HL-60 (cell line): ENCODE measurements around the gene SOX8.
"Not testable (repeated sequence)": the region's sequence is repeated elsewhere in the genome, so short reads cannot be mapped to it uniquely, and the experiment has no call there.

ENCODE experiments used
- DNase-seq, 2 experiments: peaks; one replicate each; pipeline ENCODE4 v3.0.0-alpha.2; 2010 to 2020; ENCODE audit warnings: low read depth in 1 of 2, low spot score in 1 of 2
- H3K27ac ChIP-seq: fragments of 250-450 bp; sonication (Bioruptor Pico); replicated peaks from 2 replicates; pipeline ENCODE4 v1.5.1; 2020; ENCODE audit warnings: mild to moderate bottlenecking, moderate library complexity
- H3K27me3 ChIP-seq: fragments of 250-450 bp; sonication (Bioruptor Pico); 2 replicates; pipeline ENCODE4 v1.5.1; 2021; ENCODE audit warnings: mild to moderate bottlenecking, moderate library complexity; ENCODE audit not compliant: insufficient read depth, poor library complexity, severe bottlenecking
- H3K4me3 ChIP-seq: replicated peaks from 2 replicates; pipeline ENCODE4 v1.5.1; 2011; ENCODE audit warnings: mild to moderate bottlenecking, control low read depth, low read length; ENCODE audit not compliant: insufficient read depth
- CTCF ChIP-seq: IDR thresholded peaks from one replicate; pipeline ENCODE4 v1.5.1; 2011; ENCODE audit warnings: low read length, control low read depth, inconsistent platforms; ENCODE audit not compliant: insufficient read depth
- GABPA ChIP-seq: IDR thresholded peaks from 2 replicates; pipeline ENCODE4 v1.6.1; 2012; ENCODE audit warnings: low read depth
- POLR2AphosphoS5 ChIP-seq: IDR thresholded peaks from 2 replicates; pipeline ENCODE4 v1.6.1; 2012; ENCODE audit warnings: low read depth
- SPI1 ChIP-seq: IDR thresholded peaks from 2 replicates; pipeline ENCODE4 v1.6.1; 2012; ENCODE audit warnings: low read depth, mild to moderate bottlenecking, borderline replicate concordance
- TF ChIP-seq, protein P1 (sequence below): IDR thresholded peaks from 2 replicates; pipeline ENCODE4 v1.6.1; 2012; ENCODE audit warnings: low read depth; ENCODE audit not compliant: insufficient replicate concordance

Gene SOX8

DNA sequence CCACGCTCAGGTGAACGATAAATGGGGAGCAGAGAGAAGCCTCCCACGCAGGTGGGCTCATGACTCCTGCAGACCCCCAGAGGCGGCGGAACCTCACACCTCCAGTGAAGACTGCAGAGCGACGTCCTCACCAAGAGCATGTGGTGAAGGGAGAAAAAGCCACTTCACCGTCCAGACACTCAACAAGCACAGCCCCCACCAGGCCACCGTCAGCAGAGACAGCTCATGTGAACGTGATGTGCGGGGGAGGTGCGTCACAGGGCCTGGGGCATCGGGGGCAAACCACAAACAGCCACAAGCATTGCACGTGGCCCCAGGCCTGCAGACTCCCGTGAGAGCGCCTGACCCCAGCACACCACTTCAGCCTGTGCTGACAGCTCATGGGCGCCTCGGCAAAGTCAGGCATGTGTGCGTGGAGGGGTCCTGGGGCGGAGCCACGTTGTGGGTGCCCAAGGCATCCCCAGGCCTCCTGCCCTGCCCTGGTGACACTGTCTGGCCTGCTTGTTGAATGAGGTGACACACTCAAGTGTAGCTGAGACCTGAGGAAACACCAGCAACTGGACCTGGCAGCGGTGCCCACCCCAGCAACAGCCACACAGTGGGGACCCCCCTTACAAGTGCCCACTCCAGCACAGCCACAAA, 29.8 kb upstream of the SOX8 start:
- TF ChIP-seq POLR2AphosphoS5: no peak
- TF ChIP-seq SPI1: no peak
- TF ChIP-seq CTCF: no peak
- TF ChIP-seq, protein P1, sequence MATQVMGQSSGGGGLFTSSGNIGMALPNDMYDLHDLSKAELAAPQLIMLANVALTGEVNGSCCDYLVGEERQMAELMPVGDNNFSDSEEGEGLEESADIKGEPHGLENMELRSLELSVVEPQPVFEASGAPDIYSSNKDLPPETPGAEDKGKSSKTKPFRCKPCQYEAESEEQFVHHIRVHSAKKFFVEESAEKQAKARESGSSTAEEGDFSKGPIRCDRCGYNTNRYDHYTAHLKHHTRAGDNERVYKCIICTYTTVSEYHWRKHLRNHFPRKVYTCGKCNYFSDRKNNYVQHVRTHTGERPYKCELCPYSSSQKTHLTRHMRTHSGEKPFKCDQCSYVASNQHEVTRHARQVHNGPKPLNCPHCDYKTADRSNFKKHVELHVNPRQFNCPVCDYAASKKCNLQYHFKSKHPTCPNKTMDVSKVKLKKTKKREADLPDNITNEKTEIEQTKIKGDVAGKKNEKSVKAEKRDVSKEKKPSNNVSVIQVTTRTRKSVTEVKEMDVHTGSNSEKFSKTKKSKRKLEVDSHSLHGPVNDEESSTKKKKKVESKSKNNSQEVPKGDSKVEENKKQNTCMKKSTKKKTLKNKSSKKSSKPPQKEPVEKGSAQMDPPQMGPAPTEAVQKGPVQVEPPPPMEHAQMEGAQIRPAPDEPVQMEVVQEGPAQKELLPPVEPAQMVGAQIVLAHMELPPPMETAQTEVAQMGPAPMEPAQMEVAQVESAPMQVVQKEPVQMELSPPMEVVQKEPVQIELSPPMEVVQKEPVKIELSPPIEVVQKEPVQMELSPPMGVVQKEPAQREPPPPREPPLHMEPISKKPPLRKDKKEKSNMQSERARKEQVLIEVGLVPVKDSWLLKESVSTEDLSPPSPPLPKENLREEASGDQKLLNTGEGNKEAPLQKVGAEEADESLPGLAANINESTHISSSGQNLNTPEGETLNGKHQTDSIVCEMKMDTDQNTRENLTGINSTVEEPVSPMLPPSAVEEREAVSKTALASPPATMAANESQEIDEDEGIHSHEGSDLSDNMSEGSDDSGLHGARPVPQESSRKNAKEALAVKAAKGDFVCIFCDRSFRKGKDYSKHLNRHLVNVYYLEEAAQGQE: no peak
- TF ChIP-seq GABPA: no peak
- no peak for DNase-seq
- H3K27ac ChIP-seq: no peak overlapping the region
- H3K4me3 ChIP-seq: no peak overlapping the region
- no peaks in the 10 kb centered on the region for H3K27me3 ChIP-seq

- H3K4me3 ChIP-seq: no peak overlapping the region
- no peak for TF ChIP-seq POLR2AphosphoS5
- TF ChIP-seq SPI1: no peak
- TF ChIP-seq GABPA: no peak
- TF ChIP-seq CTCF: no peak
- TF ChIP-seq, protein P1: no peak
- no peaks in the 10 kb centered on the region for H3K27me3 ChIP-seq
- DNase-seq: no peak
- no peak overlapping the region for H3K27ac ChIP-seq
These were observed 29.2 kb upstream of the SOX8 start for GRCh38 chr16:952321-952720.

DNA sequence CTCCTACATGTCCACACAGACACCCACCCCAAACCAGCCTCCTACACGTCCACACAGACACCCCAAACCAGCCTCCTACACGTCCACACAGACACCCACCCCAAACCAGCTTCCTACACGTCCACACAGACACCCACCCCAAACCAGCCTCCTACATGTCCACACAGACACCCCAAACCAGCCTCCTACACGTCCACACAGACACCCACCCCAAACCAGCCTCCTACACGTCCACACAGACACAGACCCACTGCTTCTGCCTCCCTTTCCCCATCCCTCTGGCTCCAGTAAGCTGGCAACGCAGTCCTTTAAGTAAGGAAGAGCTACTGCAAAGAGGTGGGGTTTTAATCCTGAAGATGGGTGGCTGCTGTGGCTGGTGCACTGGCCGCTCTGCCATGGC, 27.8 kb upstream of the SOX8 start:
- DNase-seq, H3K27me3 ChIP-seq, H3K27ac ChIP-seq, H3K4me3 ChIP-seq: not testable (repeated sequence)

- not testable (repeated sequence) for DNase-seq, H3K4me3 ChIP-seq, H3K27ac ChIP-seq, H3K27me3 ChIP-seq
These were observed 25.8 kb upstream of the SOX8 start for GRCh38 chr16:955766-956165.

- Histone ChIP-seq H3K27me3 (no peaks in the 10 kb centered on the region), H3K27ac (no peak overlapping the region), H3K4me3 (no peak overlapping the region)
- DNase-seq: no peak
- TF ChIP-seq, protein P1: no peak
- TF ChIP-seq CTCF (no peak), POLR2AphosphoS5 (no peak), SPI1 (no peak), GABPA (no peak)
These were observed 22.1 kb upstream of the SOX8 start for GRCh38 chr16:959232-960040.
